HepG2 (cell line): Measurements from ENCODE around the gene FAM174B.

Experiments
- EZH2 ChIP-seq: conservative IDR thresholded peaks from 2 replicates; pipeline ENCODE4 v1.6.1; 2012; ENCODE audit warnings: mild to moderate bottlenecking, low read depth, low read length, moderate library complexity
- HOXA7 ChIP-seq: sonication (generic); formaldehyde crosslinking; IDR thresholded peaks from 2 replicates; pipeline ENCODE4 v1.8.1; 2022; ENCODE audit warnings: mild to moderate bottlenecking, missing genetic modification reagents, moderate library complexity
- PHF8 ChIP-seq: sonication (generic); formaldehyde crosslinking; IDR thresholded peaks from 2 replicates; pipeline ENCODE4 v1.5.0; 2020; ENCODE audit warnings: missing genetic modification reagents
- ZBTB1 ChIP-seq: sonication (generic); formaldehyde crosslinking; IDR thresholded peaks from 2 replicates; pipeline ENCODE4 v1.4.0; 2020; ENCODE audit warnings: missing genetic modification reagents, borderline replicate concordance
- ZNF232 ChIP-seq: sonication (generic); formaldehyde crosslinking; IDR thresholded peaks from 2 replicates; pipeline ENCODE4 v1.4.0; 2020; ENCODE audit warnings: missing genetic modification reagents, borderline replicate concordance
- TF ChIP-seq, protein P1 (sequence below): sonication (generic); formaldehyde crosslinking; IDR thresholded peaks from 2 replicates; pipeline ENCODE4 v1.5.0; 2020; ENCODE audit warnings: mild to moderate bottlenecking, missing genetic modification reagents, moderate library complexity
- TF ChIP-seq, protein P2 (sequence below): sonication (generic); formaldehyde crosslinking; IDR thresholded peaks from 2 replicates; pipeline ENCODE4 v1.4.0; 2020; ENCODE audit warnings: mild to moderate bottlenecking, missing genetic modification reagents
- TF ChIP-seq, protein P3 (sequence below): IDR thresholded peaks from 2 replicates; pipeline ENCODE4 v1.6.1; 2018; ENCODE audit warnings: missing genetic modification reagents
- TF ChIP-seq, protein P4 (sequence below): sonication (generic); formaldehyde crosslinking; IDR thresholded peaks from 2 replicates; pipeline ENCODE4 v1.5.1; 2020; ENCODE audit warnings: missing genetic modification reagents, mild to moderate bottlenecking, borderline replicate concordance

DNA sequence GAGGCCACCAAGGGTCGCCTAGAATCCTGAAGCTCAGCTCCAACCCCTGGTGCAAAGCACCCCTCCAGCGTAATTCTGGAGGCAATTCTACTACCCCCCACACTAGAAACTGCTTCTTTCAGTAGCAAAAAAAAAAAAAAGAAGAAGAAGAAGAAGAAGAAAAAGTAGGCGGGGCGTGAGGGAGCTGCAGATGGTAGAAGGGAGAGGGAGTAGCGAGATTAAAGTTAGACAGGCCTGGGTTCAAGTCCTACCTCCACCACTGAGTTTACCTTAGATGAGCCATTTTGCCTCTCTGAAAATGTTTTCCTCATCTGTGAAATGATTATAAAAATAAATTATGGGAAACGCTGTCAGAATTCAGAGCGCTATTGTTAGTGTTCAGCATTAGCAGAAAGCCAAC, 913 bp downstream of the FAM174B start:
- TF ChIP-seq, protein P1, sequence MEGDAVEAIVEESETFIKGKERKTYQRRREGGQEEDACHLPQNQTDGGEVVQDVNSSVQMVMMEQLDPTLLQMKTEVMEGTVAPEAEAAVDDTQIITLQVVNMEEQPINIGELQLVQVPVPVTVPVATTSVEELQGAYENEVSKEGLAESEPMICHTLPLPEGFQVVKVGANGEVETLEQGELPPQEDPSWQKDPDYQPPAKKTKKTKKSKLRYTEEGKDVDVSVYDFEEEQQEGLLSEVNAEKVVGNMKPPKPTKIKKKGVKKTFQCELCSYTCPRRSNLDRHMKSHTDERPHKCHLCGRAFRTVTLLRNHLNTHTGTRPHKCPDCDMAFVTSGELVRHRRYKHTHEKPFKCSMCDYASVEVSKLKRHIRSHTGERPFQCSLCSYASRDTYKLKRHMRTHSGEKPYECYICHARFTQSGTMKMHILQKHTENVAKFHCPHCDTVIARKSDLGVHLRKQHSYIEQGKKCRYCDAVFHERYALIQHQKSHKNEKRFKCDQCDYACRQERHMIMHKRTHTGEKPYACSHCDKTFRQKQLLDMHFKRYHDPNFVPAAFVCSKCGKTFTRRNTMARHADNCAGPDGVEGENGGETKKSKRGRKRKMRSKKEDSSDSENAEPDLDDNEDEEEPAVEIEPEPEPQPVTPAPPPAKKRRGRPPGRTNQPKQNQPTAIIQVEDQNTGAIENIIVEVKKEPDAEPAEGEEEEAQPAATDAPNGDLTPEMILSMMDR (CRISPR knock-in tag), result no peak
- TF ChIP-seq ZNF232 (CRISPR knock-in tag) (no peak), PHF8 (no peak), HOXA7 (no peak), ZBTB1 (no peak), EZH2 (no peak)
- TF ChIP-seq, protein P2, sequence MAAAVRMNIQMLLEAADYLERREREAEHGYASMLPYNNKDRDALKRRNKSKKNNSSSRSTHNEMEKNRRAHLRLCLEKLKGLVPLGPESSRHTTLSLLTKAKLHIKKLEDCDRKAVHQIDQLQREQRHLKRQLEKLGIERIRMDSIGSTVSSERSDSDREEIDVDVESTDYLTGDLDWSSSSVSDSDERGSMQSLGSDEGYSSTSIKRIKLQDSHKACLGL (CRISPR knock-in tag), result no peak
- TF ChIP-seq, protein P3, sequence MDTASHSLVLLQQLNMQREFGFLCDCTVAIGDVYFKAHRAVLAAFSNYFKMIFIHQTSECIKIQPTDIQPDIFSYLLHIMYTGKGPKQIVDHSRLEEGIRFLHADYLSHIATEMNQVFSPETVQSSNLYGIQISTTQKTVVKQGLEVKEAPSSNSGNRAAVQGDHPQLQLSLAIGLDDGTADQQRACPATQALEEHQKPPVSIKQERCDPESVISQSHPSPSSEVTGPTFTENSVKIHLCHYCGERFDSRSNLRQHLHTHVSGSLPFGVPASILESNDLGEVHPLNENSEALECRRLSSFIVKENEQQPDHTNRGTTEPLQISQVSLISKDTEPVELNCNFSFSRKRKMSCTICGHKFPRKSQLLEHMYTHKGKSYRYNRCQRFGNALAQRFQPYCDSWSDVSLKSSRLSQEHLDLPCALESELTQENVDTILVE, result no peak
- TF ChIP-seq, protein P4, sequence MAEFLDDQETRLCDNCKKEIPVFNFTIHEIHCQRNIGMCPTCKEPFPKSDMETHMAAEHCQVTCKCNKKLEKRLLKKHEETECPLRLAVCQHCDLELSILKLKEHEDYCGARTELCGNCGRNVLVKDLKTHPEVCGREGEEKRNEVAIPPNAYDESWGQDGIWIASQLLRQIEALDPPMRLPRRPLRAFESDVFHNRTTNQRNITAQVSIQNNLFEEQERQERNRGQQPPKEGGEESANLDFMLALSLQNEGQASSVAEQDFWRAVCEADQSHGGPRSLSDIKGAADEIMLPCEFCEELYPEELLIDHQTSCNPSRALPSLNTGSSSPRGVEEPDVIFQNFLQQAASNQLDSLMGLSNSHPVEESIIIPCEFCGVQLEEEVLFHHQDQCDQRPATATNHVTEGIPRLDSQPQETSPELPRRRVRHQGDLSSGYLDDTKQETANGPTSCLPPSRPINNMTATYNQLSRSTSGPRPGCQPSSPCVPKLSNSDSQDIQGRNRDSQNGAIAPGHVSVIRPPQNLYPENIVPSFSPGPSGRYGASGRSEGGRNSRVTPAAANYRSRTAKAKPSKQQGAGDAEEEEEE (CRISPR knock-in tag), result no peak
